ENCODE data around the gene DPM1. TPM values are rescaled to one million over a fixed set of nuclear protein-coding genes. Genes with fewer than 3 reads are reported as not detected.

Gene DPM1
- total RNA-seq = 10 to 100 TPM; 64.9 to 69.1 TPM

DNA sequence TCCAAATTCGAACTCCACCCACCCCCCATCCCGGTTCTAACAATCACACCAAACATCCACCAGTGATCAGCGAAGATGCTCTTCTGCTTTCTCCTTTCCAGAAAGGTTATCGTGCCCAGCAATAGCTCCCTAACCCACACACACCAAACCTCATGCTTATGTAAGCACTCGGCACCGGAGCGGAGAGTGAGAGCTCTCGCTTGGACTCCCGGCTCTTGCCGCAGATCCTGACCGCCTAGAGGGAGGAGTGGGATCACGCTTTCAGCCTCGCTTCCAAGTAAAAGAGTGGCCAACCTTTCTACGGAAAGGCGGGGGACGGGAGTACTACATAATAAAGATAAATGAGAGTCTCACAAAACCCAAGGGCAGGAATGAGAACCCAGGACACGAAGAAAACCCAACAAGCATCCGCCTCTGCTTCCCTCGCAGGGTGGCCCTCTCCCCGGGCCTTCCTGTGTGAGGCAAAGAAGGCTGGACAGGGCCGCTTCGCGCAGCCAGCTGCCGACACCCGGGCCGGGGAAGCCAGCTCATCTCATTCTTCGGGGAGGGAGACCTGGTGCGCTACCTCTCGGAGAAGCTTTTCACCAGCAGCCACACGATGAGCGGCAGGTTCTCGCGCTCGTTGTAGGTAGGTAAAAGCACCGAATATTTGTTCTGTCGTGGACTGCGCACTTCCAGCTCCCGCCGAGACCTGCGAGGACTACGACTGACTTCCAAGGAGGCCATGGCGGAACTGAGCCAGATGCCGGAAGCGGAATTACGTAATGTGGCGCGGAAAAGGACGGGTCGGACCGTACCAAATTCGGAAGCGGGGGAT lies at the start of gene DPM1:
DPM1 (minus strand) TSS at position 735 of the 817 bp plus-strand sequence; CDS start at position 726, 9 bp downstream.
- Mint-ChIP-seq H3K27me3 (no peaks in the 10 kb centered on the region), H3K36me3 (peaks cover 18% of the 10 kb centered on the region), H3K4me3 (peak within 1 kb of the TSS; percentile 91), H3K9me3 (no peaks in the 10 kb centered on the region), H3K4me1 (ENCODE audit: low read depth) (peaks cover 57% of the 10 kb centered on the region), H3K27ac (peak within 1 kb of the TSS; percentile 98)
- CTCF ChIA-PET = interaction anchor here (0.8 to 4.9 kb wide), 11 partner anchors 10 to 227 kb away, joined by 3 to 39 read pairs (median 4); partner anchors contain the start of genes ADNP, BCAS4 and PARD6B
- peak; percentile 91 for DNase-seq
- POLR2A ChIA-PET = interaction anchor here (0.6 to 2.8 kb wide), 15 partner anchors 8 to 584 kb away, joined by 3 to 62 read pairs (median 3); partner anchors contain the start of genes ADNP, BCAS4 and NFATC2
- intact Hi-C loops (cut with micrococcal nuclease) = loop anchor here (1.0 kb wide), 2 partner anchors 27 to 140 kb away; partner anchors contain the start of gene ADNP

DNA sequence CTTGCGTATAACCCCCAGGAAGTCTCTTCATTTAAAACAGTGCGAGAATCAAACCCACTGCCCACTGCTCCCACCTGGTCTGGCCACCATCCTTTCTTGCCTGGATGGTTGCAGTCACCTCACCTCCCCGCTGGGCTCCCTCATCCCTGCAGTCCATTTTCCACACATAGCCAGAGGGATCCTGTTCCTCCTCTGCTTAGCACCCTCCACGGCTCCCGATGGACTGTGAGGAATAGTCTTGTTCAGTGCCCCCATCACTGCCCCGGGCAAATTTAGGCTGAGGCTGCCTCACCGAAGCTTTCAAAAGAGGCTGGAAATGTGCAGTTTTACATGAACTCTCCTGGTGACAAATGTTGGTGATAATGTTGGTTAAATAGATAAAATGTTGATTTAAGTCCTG lies 46.9 kb upstream of the DPM1 start:
- Mint-ChIP-seq H3K4me3 (no peak overlapping the region), H3K27me3 (peaks cover 24% of the 10 kb centered on the region), H3K4me1 (ENCODE audit: low read depth) (no peaks in the 10 kb centered on the region), H3K9me3 (no peaks in the 10 kb centered on the region), H3K27ac (no peak overlapping the region), H3K36me3 (no peaks in the 10 kb centered on the region)
- POLR2A ChIA-PET = no interaction called here
- intact Hi-C loops (cut with micrococcal nuclease) = no loop called here
- no peak for DNase-seq
- CTCF ChIA-PET = interaction anchor here (0.9 kb wide), 1 partner anchor 12 kb away, joined by 3 read pairs; no protein-coding TSS in a partner anchor

GRCh38 chr20:51004781-51005180 lies 46.4 kb upstream of the DPM1 start:
- Mint-ChIP-seq H3K27ac (no peak overlapping the region), H3K4me3 (no peak overlapping the region), H3K36me3 (no peaks in the 10 kb centered on the region), H3K27me3 (peaks cover 24% of the 10 kb centered on the region), H3K9me3 (no peaks in the 10 kb centered on the region), H3K4me1 (ENCODE audit: low read depth) (no peaks in the 10 kb centered on the region)
- intact Hi-C loops (cut with micrococcal nuclease) = no loop called here
- ChIA-PET CTCF (interaction anchor here (0.9 kb wide), 1 partner anchor 11 kb away, joined by 3 read pairs; no protein-coding TSS in a partner anchor), POLR2A (no interaction called here)
- no peak for DNase-seq

DNA sequence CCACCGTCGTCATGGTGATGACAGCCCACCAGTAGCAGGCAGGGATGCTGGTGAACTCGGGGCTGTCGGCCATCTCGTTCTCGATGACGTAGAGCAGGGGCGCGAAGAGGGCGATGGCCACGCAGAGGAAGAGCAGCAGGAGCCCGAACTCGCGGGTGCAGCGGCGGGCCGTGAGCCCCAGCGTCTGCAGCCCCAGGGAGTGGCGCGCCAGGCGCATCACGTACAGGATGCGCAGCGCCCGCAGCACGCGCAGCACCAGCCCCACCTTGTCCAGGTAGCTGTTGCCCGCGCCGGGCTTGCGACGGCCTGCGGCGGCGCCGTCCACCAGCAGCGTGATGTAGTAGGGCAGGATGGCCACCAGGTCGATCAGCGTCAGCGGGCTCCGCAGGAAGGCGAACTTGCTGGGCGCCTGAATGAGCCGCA lies 46.0 kb upstream of the DPM1 start:
- intact Hi-C loops (cut with micrococcal nuclease) = no loop called here
- Mint-ChIP-seq H3K27ac (no peak overlapping the region), H3K4me1 (ENCODE audit: low read depth) (no peaks in the 10 kb centered on the region), H3K9me3 (no peaks in the 10 kb centered on the region), H3K36me3 (no peaks in the 10 kb centered on the region), H3K4me3 (no peak overlapping the region), H3K27me3 (peaks cover 24% of the 10 kb centered on the region)
- CTCF ChIA-PET = no interaction called here
- POLR2A ChIA-PET = no interaction called here
- no peak for DNase-seq

- no peak for DNase-seq
- H3K27me3 Mint-ChIP-seq = peaks cover 25% of the 10 kb centered on the region
- intact Hi-C loops (cut with micrococcal nuclease) = no loop called here
- H3K4me1 Mint-ChIP-seq (ENCODE audit: low read depth) = no peaks in the 10 kb centered on the region
- no peak overlapping the region for H3K4me3 Mint-ChIP-seq
- ChIA-PET CTCF (no interaction called here), POLR2A (no interaction called here)
- no peaks in the 10 kb centered on the region for H3K9me3 Mint-ChIP-seq
- H3K36me3 Mint-ChIP-seq = no peaks in the 10 kb centered on the region
- no peak overlapping the region for H3K27ac Mint-ChIP-seq
Observed at GRCh38 chr20:51003753-51004152, 45.4 kb upstream of the DPM1 start.

DNA sequence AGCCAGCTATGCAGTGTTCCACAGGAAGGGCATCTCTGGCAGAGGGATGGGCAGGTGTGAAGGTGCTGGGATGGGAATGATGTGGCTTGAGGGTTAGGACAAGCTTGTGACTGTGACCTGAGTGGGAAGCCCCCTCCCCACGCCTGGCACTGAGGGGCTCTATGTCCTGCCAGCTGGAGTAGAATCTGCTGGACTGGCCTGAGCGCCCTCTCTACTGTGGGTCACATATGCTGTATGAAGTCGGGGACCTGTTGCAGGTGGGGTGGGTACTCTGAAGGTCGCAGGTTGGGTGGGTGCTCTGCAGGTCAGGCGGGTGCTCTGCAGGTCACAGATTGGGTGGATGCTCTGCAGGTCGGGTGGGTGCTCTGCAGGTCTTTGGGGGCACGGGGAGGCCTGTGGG lies 44.3 kb upstream of the DPM1 start:
- ChIA-PET POLR2A (no interaction called here), CTCF (interaction anchor here (1.0 to 2.8 kb wide), 4 partner anchors 10 to 57 kb away, joined by 3 to 12 read pairs (median 3); no protein-coding TSS in a partner anchor)
- Mint-ChIP-seq H3K4me1 (ENCODE audit: low read depth) (no peaks in the 10 kb centered on the region), H3K4me3 (no peak overlapping the region), H3K9me3 (no peaks in the 10 kb centered on the region), H3K27ac (no peak overlapping the region), H3K36me3 (no peaks in the 10 kb centered on the region), H3K27me3 (peaks cover 26% of the 10 kb centered on the region)
- intact Hi-C loops (cut with micrococcal nuclease) = no loop called here
- no peak for DNase-seq

DNA sequence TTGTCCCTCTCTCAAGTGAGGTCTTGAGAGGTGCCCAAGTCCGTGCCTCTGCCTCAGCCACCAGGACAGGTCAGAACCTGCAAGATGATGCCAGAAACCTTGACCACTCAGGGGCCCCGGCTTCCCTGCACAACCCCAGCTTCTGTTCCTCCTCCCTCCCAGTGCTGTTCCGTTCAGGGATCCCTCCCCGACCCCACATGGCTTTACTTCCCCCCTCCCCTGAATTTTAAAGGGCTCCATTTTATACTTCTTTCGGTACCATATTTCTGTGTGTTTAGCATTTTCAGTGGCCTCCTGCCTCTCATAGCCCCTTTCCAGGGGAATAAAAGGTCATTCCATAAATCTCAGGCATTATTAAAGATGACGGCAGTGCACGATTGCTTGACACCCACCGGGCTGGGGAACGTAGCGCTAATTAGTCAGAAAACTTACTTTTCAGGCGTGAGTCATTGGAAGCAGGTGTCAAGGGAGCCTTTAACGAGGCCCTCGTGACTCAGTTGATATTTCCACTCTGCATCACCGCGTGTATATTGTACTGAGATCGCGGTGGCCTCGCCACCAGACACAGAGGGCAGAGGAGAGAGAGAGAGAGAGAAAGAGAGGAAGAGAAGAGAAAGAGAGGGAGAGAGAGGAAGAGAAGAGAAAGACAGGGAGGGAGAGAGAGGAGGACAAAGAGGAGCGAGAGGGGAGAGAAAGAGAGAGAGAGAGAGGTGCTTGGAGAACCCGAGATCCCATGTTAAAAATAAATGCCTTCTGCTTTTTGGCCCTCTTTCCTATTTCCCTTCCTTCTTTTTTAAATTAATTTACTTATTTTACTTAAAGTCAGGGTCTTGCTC lies 43.3 kb upstream of the DPM1 start:
- Mint-ChIP-seq H3K9me3 (no peaks in the 10 kb centered on the region), H3K4me3 (no peak overlapping the region), H3K27ac (no peak overlapping the region), H3K4me1 (ENCODE audit: low read depth) (no peaks in the 10 kb centered on the region), H3K36me3 (no peaks in the 10 kb centered on the region), H3K27me3 (peaks cover 26% of the 10 kb centered on the region)
- ChIA-PET POLR2A (no interaction called here), CTCF (interaction anchor here (0.9 to 2.8 kb wide), 5 partner anchors 9 to 306 kb away, joined by 3 to 12 read pairs (median 3); no protein-coding TSS in a partner anchor)
- no peak for DNase-seq
- intact Hi-C loops (cut with micrococcal nuclease) = no loop called here

- H3K36me3 Mint-ChIP-seq = no peaks in the 10 kb centered on the region
- no peak for DNase-seq
- intact Hi-C loops (cut with micrococcal nuclease) = no loop called here
- ChIA-PET POLR2A (no interaction called here), CTCF (no interaction called here)
- peaks cover 24% of the 10 kb centered on the region for H3K27me3 Mint-ChIP-seq
- no peaks in the 10 kb centered on the region for H3K9me3 Mint-ChIP-seq
- H3K27ac Mint-ChIP-seq = no peak overlapping the region
- H3K4me1 Mint-ChIP-seq (ENCODE audit: low read depth) = no peaks in the 10 kb centered on the region
- H3K4me3 Mint-ChIP-seq = no peak overlapping the region
Observed at GRCh38 chr20:50999355-50999754, 41.0 kb upstream of the DPM1 start.

DNA sequence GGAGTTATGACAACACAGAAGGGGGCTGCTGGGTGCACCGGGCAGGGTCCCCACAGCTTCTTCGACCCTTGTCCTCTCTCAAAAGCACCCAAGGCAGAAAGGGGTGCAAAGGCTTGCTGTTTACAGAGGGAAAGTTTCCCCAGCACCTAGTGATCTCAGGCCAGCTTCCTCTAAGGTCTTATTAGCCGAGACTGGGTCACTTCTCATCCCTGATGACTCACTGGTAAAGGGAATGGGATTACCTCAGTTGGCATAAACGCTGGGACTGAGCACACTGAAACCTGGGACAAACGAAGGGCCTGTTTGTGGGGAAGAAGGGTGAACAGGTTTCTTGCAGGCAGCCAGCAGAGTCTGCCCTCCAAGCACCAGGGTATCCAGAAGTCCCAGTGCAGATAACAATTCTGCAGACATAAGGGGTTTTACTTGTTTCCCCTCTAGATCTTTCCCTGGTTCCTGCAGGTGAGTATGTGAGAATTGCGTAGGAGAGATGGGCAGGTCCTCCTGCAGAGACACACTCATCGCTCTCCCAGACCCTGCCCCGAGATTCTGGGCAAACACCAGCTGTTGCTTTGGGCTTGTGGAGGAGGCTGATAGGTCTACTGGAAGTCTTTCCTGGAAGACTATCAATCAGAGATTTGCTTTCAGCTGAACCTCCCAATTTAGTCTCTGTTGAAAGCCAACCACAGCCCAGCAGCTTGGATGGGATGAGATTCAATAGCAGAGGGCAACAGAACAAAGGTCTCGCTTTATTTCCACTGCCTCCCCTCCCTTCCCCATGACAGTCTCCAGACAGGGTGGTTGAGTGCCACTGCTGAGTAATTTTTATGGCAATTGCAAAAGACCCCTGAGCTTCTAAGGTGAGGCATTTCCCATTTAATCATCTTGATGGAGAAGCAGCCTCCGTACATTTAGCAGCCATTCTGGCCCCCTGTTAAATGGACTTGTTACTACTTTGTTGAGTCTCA lies 38.9 kb upstream of the DPM1 start:
- DNase-seq = no peak
- no peaks in the 10 kb centered on the region for H3K36me3 Mint-ChIP-seq
- no peak overlapping the region for H3K27ac Mint-ChIP-seq
- H3K27me3 Mint-ChIP-seq = peaks cover 18% of the 10 kb centered on the region
- intact Hi-C loops (cut with micrococcal nuclease) = no loop called here
- ChIA-PET POLR2A (no interaction called here), CTCF (interaction anchor here (0.6 to 1.7 kb wide), 4 partner anchors 9 to 310 kb away, joined by 3 to 9 read pairs (median 4); no protein-coding TSS in a partner anchor)
- H3K4me3 Mint-ChIP-seq = no peak overlapping the region
- no peaks in the 10 kb centered on the region for H3K9me3 Mint-ChIP-seq
- no peaks in the 10 kb centered on the region for H3K4me1 Mint-ChIP-seq (ENCODE audit: low read depth)

GRCh38 chr20:50995506-50995905 lies 37.2 kb upstream of the DPM1 start:
- Mint-ChIP-seq H3K27ac (no peak overlapping the region), H3K4me3 (no peak overlapping the region), H3K36me3 (no peaks in the 10 kb centered on the region), H3K4me1 (ENCODE audit: low read depth) (no peaks in the 10 kb centered on the region), H3K9me3 (no peaks in the 10 kb centered on the region), H3K27me3 (peaks cover 12% of the 10 kb centered on the region)
- no peak for DNase-seq
- CTCF ChIA-PET = interaction anchor here (0.9 to 1.7 kb wide), 3 partner anchors 8 to 312 kb away, joined by 3 to 9 read pairs (median 7); no protein-coding TSS in a partner anchor
- intact Hi-C loops (cut with micrococcal nuclease) = no loop called here
- POLR2A ChIA-PET = no interaction called here

DNA sequence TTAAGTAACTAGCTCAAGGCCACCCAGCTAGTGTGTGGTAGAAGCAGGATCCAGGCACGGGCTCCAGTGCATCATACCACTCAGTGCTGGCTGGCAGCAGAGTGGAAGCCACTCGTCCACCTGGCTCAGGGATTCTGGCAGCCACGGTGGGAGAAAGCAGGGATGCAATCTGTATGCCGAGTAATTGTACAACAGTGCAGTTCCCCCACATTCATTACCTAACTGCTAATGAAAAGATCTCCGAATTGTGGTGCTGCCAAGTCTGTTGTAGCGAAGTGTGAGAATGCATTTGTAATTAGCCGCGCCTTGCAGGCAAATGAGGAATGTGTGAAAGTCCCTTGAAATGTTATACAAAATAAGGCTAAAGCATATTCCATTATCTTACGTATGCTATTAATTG lies 35.5 kb upstream of the DPM1 start:
- ChIA-PET CTCF (interaction anchor here (1.0 to 13.5 kb wide), 8 partner anchors 12 to 345 kb away, joined by 3 to 397 read pairs (median 6); no protein-coding TSS in a partner anchor), POLR2A (no interaction called here)
- H3K27ac Mint-ChIP-seq = no peak overlapping the region
- no peak for DNase-seq
- no peaks in the 10 kb centered on the region for H3K4me1 Mint-ChIP-seq (ENCODE audit: low read depth)
- peaks cover 4% of the 10 kb centered on the region for H3K27me3 Mint-ChIP-seq
- intact Hi-C loops (cut with micrococcal nuclease) = loop anchor here (1.0 kb wide), 1 partner anchor 312 kb away; no protein-coding TSS in a partner anchor
- no peak overlapping the region for H3K4me3 Mint-ChIP-seq
- H3K36me3 Mint-ChIP-seq = no peaks in the 10 kb centered on the region
- no peaks in the 10 kb centered on the region for H3K9me3 Mint-ChIP-seq

Data from activated CD4-positive, alpha-beta memory T cell treated with anti-CD3 and anti-CD28 coated beads for 36 hours (primary cell).